GM21528 (cell line): ENCODE measurements around the gene CMTM6.
"Not testable (repeated sequence)": the region's sequence is repeated elsewhere in the genome, so short reads cannot be mapped to it uniquely, and the experiment has no call there.

Experiments
- ATAC-seq: cut with Tn5 transposase; IDR thresholded peaks from one replicate; pipeline ENCODE4 v1.9.1; 2021; ENCODE audit warnings: mild to moderate bottlenecking, moderate library complexity; ENCODE audit not compliant: unreplicated experiment, low FRiP score

The CMTM6 gene, protein sequence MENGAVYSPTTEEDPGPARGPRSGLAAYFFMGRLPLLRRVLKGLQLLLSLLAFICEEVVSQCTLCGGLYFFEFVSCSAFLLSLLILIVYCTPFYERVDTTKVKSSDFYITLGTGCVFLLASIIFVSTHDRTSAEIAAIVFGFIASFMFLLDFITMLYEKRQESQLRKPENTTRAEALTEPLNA

GRCh38 chr3:32502118-32502945 lies at the start of gene CMTM6:
Gene CMTM6 (minus strand): TSS chr3:32502852. CDS start chr3:32502745, 107 bp downstream.
- peak; percentile 73 for ATAC-seq

DNA sequence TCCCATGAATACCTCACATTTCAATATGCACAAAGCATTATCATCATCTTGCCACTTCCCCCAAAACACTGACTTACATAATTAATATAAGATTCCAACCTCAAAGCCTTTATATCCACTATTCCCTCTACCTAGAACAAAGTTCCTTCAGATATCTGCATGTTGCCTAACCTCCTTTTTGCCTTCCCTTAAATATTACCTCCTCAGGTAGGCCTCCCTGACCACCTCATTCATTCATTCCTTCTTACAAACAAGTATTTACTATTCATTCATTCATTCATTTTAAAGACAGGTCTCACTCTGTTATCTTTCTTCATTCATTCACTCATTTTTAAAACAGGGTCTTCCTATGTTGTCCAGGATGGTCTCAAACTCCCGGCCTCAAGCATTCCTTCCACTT lies 49.4 kb upstream of the CMTM6 start:
- ATAC-seq = no peak

GRCh38 chr3:32551496-32551895 lies 48.8 kb upstream of the CMTM6 start:
- ATAC-seq = no peak

DNA sequence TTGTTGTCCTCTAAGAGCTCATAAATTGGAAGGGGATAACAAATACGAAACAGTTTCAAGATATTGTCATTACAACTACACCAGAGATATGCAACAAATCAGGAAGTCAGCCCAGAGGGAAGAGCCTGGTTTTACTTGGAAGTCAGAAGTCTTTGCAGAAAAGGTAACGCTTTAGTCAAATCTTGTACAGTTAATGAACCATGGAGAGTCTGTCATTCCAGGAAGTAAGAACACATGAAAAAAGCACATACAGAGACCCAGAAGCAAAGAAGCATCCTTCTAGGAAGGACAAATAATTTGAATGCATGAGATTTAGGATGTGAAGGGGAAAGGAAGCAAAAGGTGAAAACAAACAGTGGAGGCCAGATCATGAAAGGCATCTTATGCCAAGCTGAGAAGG lies 48.4 kb upstream of the CMTM6 start:
- ATAC-seq = no peak

GRCh38 chr3:32545305-32545704 lies 42.7 kb upstream of the CMTM6 start:
- no peak for ATAC-seq

- no peak for ATAC-seq
Measured at GRCh38 chr3:32544894-32545293, 42.2 kb upstream of the CMTM6 start.

DNA sequence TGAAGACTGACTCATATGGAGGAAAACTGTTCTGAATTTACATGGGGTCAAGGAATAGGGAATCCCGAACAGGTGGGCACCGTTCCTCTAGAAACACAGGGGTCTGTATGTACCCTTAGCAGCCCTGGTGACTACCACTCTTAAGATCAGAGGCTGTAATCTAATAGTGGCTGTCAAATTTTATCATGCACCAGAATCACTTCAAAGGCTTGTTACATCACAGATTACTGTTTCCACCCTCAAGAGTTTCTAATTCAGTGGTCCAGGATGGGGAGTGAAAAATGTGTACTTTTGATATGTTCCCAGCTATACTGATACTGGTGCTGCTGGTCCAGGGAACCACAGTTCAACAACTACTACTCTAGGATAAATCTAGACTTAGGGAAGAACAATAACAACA lies 40.2 kb upstream of the CMTM6 start:
- ATAC-seq = no peak

- no peak for ATAC-seq
Measured at GRCh38 chr3:32540899-32541298, 38.2 kb upstream of the CMTM6 start.

DNA sequence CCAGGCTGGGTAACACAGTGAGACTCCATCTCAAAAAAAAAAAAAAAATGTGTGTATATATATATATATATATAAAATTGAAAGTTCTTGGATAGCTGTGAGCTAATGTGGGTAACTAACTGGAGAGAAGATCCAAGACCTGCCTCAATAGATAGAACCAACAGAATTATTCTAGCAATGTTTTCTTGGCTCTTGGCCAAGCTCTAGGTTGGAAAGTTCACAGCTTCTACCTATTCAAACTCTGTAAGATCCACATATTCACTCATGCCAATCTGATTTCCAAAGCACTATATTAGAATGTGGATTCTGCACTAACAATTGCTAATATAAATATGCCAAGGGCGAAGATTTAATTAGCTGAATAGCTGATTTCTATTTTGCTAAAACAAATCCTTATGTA lies 29.8 kb upstream of the CMTM6 start:
- ATAC-seq = no peak

- ATAC-seq = no peak
Measured at GRCh38 chr3:32531010-32531647, 28.5 kb upstream of the CMTM6 start.

DNA sequence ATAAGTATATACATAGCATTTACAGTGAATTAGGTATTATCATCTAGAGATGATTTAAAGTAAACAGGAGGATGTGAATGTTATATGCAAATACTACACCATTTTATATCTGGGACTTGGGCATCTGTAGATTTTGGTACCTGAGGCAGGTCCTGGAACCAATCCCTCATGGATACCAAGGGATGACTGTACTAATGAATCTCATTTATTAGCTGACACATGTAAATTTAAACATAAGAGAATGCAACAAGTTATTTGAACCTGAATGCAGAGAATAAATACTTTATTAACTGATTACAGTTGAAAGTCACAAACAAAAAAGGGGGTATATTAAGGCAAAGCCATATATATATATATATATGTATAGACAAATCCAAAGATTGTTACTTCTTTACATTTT lies 23.1 kb upstream of the CMTM6 start:
- ATAC-seq = no peak

- no peak for ATAC-seq
Measured at GRCh38 chr3:32522682-32523081, 20.0 kb upstream of the CMTM6 start.

DNA sequence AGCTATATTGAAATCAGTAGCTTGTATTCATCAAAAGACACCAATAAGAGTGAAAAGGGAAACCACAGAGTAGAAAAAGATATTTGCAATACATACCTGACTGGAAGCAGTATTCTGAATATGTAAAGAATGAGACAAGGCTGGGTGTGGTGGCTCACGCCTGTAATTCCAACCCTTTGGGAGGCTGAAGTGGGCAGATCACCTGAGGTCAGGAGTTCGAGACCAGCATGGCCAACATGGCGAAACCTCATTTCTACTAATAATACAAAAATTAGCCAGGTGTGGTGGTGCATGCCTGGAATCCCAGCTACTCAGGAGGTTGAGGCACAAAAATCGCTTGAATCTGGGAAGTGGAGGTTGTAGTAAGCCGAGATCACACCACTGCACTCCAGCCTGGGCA lies 16.3 kb upstream of the CMTM6 start:
- ATAC-seq = not testable (repeated sequence)

GRCh38 chr3:32516751-32517150 lies 14.1 kb upstream of the CMTM6 start:
- ATAC-seq = peak; percentile 28

DNA sequence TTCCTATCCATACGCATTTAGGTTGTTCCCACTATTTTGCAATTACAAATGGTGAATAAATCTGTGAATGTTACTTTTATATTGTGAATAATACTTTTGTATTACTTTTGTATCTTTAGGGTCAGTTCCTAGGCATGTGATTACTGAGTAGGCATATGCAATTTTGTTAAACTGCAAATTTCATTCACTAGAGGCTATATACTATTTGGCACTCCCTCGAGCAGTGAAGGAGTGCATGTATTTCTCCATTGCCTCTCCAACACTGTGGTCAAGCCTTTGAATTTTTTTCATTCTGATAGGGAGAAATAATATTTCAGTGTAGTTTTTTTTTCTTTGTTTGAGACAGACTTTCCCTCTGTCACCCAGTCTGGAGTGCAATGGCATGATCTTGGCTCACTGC lies 8.4 kb upstream of the CMTM6 start:
- no peak for ATAC-seq

GRCh38 chr3:32510075-32510724 lies 7.5 kb upstream of the CMTM6 start:
- peak; percentile 84 for ATAC-seq

- ATAC-seq = no peak
Measured at GRCh38 chr3:32508711-32509110, 6.1 kb upstream of the CMTM6 start.

GRCh38 chr3:32506466-32506865 lies 3.8 kb upstream of the CMTM6 start:
- ATAC-seq = no peak

GRCh38 chr3:32502946-32503286 lies 264 bp upstream of the CMTM6 start:
- ATAC-seq = no peak

GRCh38 chr3:32501783-32502117 lies 902 bp downstream of the CMTM6 start:
- ATAC-seq = no peak
